ENCODE measurements around the gene TTC21B. TPM values are rescaled to one million over a fixed set of nuclear protein-coding genes. Genes with fewer than 3 reads are reported as not detected.
A peak's percentile ranks its signal among the peaks of the same experiment; 100 is the strongest.
"Not testable (repeated sequence)": the region's sequence is repeated elsewhere in the genome, so short reads cannot be mapped to it uniquely, and the experiment has no call there.

TTC21B gene
- 10 to 100 TPM; 20.0 to 21.3 TPM for total RNA-seq

DNA sequence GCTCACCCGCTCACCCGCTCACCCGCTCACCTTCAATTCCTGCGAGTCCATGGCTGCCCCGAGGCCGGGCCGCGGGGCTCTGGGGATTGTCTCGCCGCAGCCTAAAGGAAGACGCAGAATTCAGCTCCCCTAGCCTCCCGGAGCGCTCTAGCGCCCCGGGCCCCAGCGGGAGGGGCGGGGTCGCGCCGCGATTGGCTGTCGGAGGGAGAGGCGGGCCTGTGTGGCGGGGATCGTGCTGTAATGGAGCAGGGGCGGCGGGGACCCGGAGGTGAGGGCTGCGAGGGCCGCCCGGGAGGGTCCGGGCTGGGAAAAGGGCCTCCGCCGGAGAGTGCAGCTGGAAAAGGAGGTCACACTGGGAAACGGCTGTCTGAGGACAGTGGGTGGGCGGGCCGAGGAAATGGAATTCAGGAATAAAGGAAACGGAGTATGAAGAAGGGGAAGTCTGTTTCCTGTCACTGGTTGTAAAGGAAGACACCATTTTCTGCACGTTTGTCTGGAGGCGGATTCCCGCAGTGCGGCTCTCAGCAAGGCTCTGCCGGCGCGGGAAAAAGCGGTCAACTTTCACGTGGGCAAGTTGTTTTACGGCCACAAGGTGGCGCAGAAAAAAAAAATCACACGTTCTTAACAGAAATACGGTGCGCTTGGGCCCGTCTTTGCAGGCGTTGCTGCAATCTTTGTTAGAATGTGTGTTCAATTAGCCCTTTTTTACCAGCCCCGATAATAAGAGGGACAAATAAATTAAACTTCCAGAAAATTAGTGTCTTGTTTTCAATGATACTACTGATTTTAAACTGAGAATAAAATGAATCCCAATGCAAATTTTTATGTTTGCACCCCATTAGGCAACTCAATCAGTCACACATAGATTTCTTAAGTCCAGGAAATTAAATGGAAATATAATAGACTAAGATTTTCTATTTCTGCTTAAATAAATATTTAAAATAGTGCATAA is at the start of gene TTC21B:
TTC21B (minus strand) TSS at position 122 of the 952 bp plus-strand sequence; CDS start at position 51, 71 bp downstream.
- peaks cover 3% of the 10 kb centered on the region for H3K36me3 Mint-ChIP-seq
- no peaks in the 10 kb centered on the region for H3K9me3 Mint-ChIP-seq
- CTCF ChIA-PET: interaction anchor here (0.8 to 4.5 kb wide), 11 partner anchors 11 to 552 kb away, joined by 3 to 30 read pairs (median 4); partner anchors contain the start of gene SCN1A
- POLR2A ChIA-PET: interaction anchor here (0.8 to 1.2 kb wide), 3 partner anchors 18 to 174 kb away, joined by 3 read pairs; partner anchors contain the start of gene SCN1A
- DNase-seq: peak; percentile 95
- H3K4me3 Mint-ChIP-seq: peak within 1 kb of the TSS; percentile 28
- peaks cover 18% of the 10 kb centered on the region for H3K4me1 Mint-ChIP-seq (ENCODE audit: low read depth)
- no peak within 1 kb of the TSS for H3K27ac Mint-ChIP-seq
- intact Hi-C loops (cut with micrococcal nuclease): loop anchor here (1.0 to 5.0 kb wide), 7 partner anchors 78 to 962 kb away; partner anchors contain the start of genes GALNT3 and SCN1A
- H3K27me3 Mint-ChIP-seq: no peaks in the 10 kb centered on the region

DNA sequence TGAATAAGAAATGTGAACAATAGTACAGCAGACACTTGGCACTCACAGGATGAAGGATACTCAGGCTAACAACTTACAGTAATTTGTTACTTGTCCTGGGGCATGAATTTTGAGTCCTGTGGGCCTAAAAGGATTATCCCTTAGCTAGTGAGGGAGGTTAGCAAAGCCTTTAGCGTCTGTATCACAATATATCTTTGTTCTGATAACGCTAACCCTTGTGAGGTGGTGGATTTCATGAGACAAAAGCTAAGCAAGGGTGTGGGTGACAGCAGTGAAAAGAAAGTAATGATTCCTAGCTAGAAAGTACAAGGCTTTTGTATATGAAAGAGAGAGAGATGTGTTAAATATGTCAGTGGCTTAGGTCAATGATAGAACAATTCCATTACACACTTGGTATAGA is 46.8 kb upstream of the TTC21B start:
- POLR2A ChIA-PET: no interaction called here
- Mint-ChIP-seq H3K36me3 (no peaks in the 10 kb centered on the region), H3K9me3 (no peaks in the 10 kb centered on the region), H3K27ac (no peak overlapping the region), H3K27me3 (no peaks in the 10 kb centered on the region), H3K4me3 (no peak overlapping the region), H3K4me1 (ENCODE audit: low read depth) (no peaks in the 10 kb centered on the region)
- DNase-seq: no peak
- CTCF ChIA-PET: no interaction called here
- intact Hi-C loops (cut with micrococcal nuclease): no loop called here

GRCh38 chr2:165990846-165991245 is 37.3 kb upstream of the TTC21B start:
- CTCF ChIA-PET: no interaction called here
- no peak for DNase-seq
- Mint-ChIP-seq H3K4me3 (no peak overlapping the region), H3K9me3 (no peaks in the 10 kb centered on the region), H3K27me3 (peaks cover 7% of the 10 kb centered on the region), H3K27ac (no peak overlapping the region), H3K36me3 (no peaks in the 10 kb centered on the region), H3K4me1 (ENCODE audit: low read depth) (no peaks in the 10 kb centered on the region)
- intact Hi-C loops (cut with micrococcal nuclease): no loop called here
- POLR2A ChIA-PET: no interaction called here

- no peak overlapping the region for H3K4me3 Mint-ChIP-seq
- no peak overlapping the region for H3K27ac Mint-ChIP-seq
- H3K36me3 Mint-ChIP-seq: no peaks in the 10 kb centered on the region
- intact Hi-C loops (cut with micrococcal nuclease): no loop called here
- peaks cover 8% of the 10 kb centered on the region for H3K27me3 Mint-ChIP-seq
- H3K9me3 Mint-ChIP-seq: no peaks in the 10 kb centered on the region
- ChIA-PET POLR2A (no interaction called here), CTCF (no interaction called here)
- no peak for DNase-seq
- no peaks in the 10 kb centered on the region for H3K4me1 Mint-ChIP-seq (ENCODE audit: low read depth)
These were observed 36.3 kb upstream of the TTC21B start for GRCh38 chr2:165989851-165990250.

DNA sequence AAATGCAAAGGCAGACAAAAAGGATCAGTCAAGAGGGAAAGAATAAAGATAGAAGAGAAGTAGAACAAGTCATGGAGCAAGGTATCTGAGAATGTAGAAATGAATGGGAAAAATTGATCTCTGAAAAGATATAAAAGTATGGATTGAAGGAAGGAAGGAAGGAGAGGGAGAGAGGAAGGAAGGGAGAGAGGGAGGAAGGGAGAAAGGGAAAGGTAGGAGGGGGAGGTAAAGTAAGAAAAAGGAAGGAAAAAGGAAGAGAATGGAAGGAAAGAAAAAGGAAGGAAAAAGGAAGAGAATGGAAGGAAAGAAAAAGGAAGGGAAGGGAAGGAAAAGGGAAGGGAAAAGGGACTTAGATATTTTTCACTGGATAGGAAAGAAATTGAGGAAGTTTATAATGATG is 31.5 kb upstream of the TTC21B start:
- H3K27ac Mint-ChIP-seq: no peak overlapping the region
- CTCF ChIA-PET: no interaction called here
- intact Hi-C loops (cut with micrococcal nuclease): no loop called here
- no peak for DNase-seq
- no peaks in the 10 kb centered on the region for H3K9me3 Mint-ChIP-seq
- H3K27me3 Mint-ChIP-seq: peaks cover 19% of the 10 kb centered on the region
- POLR2A ChIA-PET: no interaction called here
- no peak overlapping the region for H3K4me3 Mint-ChIP-seq
- no peaks in the 10 kb centered on the region for H3K4me1 Mint-ChIP-seq (ENCODE audit: low read depth)
- H3K36me3 Mint-ChIP-seq: no peaks in the 10 kb centered on the region

- peaks cover 14% of the 10 kb centered on the region for H3K27me3 Mint-ChIP-seq
- intact Hi-C loops (cut with micrococcal nuclease); DNase-seq; H3K27ac Mint-ChIP-seq; H3K9me3 Mint-ChIP-seq; H3K4me3 Mint-ChIP-seq; H3K4me1 Mint-ChIP-seq (ENCODE audit: low read depth); H3K36me3 Mint-ChIP-seq; POLR2A ChIA-PET: not testable (repeated sequence)
- CTCF ChIA-PET: interaction anchor here (0.6 kb wide), 1 partner anchor 156 kb away, joined by 3 read pairs; the partner anchor contains the start of gene SCN1A
These were observed 18.6 kb upstream of the TTC21B start for GRCh38 chr2:165972161-165972560.

DNA sequence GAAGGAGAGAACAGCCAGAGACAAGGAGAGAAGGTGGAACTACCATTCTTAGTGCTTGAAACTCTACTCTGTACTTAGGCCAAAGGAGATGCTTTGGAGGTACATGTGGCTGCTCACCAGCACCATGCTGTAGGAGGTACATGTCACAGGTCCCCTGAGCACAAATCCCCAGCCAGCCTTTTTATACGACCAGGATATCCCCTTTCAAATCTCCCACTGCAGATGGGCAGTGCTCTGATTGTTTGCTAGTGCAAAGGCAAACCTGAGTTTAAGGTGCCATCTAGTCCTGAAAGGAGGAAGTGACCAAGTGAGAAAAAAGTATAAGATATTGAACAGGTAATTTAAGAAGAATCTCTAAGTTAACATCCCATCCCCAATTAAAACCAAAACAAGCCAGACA is 17.1 kb upstream of the TTC21B start:
- Mint-ChIP-seq H3K4me1 (ENCODE audit: low read depth) (no peaks in the 10 kb centered on the region), H3K27ac (no peak overlapping the region), H3K9me3 (no peaks in the 10 kb centered on the region), H3K36me3 (no peaks in the 10 kb centered on the region), H3K27me3 (peaks cover 14% of the 10 kb centered on the region), H3K4me3 (no peak overlapping the region)
- no peak for DNase-seq
- ChIA-PET CTCF (no interaction called here), POLR2A (no interaction called here)
- intact Hi-C loops (cut with micrococcal nuclease): no loop called here

DNA sequence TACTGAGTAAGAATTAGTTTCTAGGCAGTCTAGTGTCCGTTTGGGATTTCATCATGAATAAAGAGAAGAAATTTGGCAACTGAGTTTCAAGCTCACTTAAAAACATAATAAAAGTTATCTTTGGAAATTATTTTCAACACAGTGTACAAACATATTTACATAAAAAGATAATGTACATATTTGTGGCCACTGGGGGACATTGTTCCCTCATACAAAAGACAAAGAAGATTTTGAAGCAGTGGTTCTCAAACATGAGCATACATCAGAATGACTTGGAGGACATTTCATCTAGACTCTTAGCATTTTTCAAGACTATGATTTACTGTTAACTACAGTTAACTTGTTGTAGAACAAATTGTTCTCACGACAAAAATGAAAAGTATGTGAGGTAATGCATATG is 15.7 kb upstream of the TTC21B start:
- Mint-ChIP-seq H3K27me3 (peaks cover 12% of the 10 kb centered on the region), H3K4me3 (no peak overlapping the region), H3K4me1 (ENCODE audit: low read depth) (no peaks in the 10 kb centered on the region), H3K36me3 (no peaks in the 10 kb centered on the region), H3K9me3 (no peaks in the 10 kb centered on the region), H3K27ac (no peak overlapping the region)
- ChIA-PET CTCF (no interaction called here), POLR2A (no interaction called here)
- intact Hi-C loops (cut with micrococcal nuclease): no loop called here
- no peak for DNase-seq

- no peaks in the 10 kb centered on the region for H3K36me3 Mint-ChIP-seq
- no peaks in the 10 kb centered on the region for H3K9me3 Mint-ChIP-seq
- intact Hi-C loops (cut with micrococcal nuclease): no loop called here
- ChIA-PET CTCF (no interaction called here), POLR2A (no interaction called here)
- H3K27ac Mint-ChIP-seq: no peak overlapping the region
- H3K4me3 Mint-ChIP-seq: no peak overlapping the region
- no peak for DNase-seq
- no peaks in the 10 kb centered on the region for H3K4me1 Mint-ChIP-seq (ENCODE audit: low read depth)
- peaks cover 12% of the 10 kb centered on the region for H3K27me3 Mint-ChIP-seq
These were observed 14.2 kb upstream of the TTC21B start for GRCh38 chr2:165967746-165968145.

DNA sequence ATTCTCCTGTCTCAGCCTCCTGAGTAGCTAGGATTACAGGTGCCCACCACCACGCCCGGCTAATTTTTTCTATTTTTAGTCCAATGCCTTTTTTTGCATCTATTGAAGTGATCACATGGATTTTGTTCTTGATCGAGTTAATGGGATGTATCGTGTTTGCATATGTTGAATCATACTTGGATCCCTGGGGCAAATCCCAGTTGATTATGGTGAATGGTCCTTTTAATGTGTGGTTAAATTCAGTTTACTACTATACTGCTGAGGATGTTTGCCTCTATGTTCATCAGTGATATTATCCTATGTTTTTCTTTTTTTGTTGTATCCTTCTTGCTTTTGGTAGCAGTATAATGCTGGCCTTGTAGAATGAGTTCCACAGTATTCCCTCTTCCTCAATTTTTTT is 8.2 kb upstream of the TTC21B start:
- Mint-ChIP-seq H3K27ac (no peak overlapping the region), H3K4me3 (no peak overlapping the region), H3K27me3 (no peaks in the 10 kb centered on the region), H3K9me3 (no peaks in the 10 kb centered on the region), H3K36me3 (no peaks in the 10 kb centered on the region), H3K4me1 (ENCODE audit: low read depth) (no peaks in the 10 kb centered on the region)
- DNase-seq: no peak
- intact Hi-C loops (cut with micrococcal nuclease): no loop called here
- ChIA-PET POLR2A (no interaction called here), CTCF (no interaction called here)

GRCh38 chr2:165959371-165959770 is 5.8 kb upstream of the TTC21B start:
- Mint-ChIP-seq H3K36me3 (no peaks in the 10 kb centered on the region), H3K27me3 (no peaks in the 10 kb centered on the region), H3K9me3 (no peaks in the 10 kb centered on the region), H3K4me3 (no peak overlapping the region), H3K4me1 (ENCODE audit: low read depth) (peaks cover 11% of the 10 kb centered on the region), H3K27ac (no peak overlapping the region)
- CTCF ChIA-PET: no interaction called here
- POLR2A ChIA-PET: no interaction called here
- intact Hi-C loops (cut with micrococcal nuclease): no loop called here
- no peak for DNase-seq

DNA sequence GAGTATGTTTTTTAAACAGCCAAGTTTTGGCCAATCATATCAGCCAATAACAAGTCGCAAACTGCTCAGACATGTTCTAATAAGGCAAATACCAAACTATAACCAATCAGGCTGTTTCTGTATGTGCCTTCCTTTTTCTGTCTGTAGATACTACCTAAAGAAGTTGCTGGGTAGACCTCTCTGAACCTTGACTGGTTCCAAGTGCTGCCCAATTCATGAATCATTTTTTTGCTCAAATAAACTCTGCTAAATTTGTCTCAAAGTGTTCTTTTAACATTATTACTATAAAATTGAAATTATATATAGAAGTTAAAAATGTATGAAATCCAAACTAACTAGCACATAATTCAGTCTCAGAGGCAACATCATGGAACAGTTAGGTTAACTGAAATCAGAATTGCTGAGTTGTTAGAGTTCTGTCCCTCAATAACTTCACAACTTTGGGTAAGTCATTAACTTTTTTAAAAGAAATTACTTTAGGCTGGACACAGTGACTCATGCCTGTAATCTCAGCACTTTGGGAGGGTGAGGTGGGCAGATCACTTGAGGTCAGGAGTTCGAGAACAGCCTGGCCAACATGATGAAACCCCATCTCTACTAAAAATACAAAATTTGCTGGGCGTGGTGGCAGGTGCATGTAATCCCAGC is 4.9 kb upstream of the TTC21B start:
- Mint-ChIP-seq H3K27ac (no peak overlapping the region), H3K9me3 (no peaks in the 10 kb centered on the region), H3K36me3 (no peaks in the 10 kb centered on the region), H3K27me3 (no peaks in the 10 kb centered on the region), H3K4me1 (ENCODE audit: low read depth) (peaks cover 13% of the 10 kb centered on the region), H3K4me3 (no peak overlapping the region)
- ChIA-PET POLR2A (no interaction called here), CTCF (interaction anchor here (4.5 kb wide), 1 partner anchor 169 kb away, joined by 30 read pairs; the partner anchor contains the start of gene SCN1A)
- intact Hi-C loops (cut with micrococcal nuclease): no loop called here
- DNase-seq: no peak

Data from activated CD4-positive, alpha-beta memory T cell treated with anti-CD3 and anti-CD28 coated beads for 36 hours (primary cell).